HUES6 (cell line): ENCODE measurements around the gene UIMC1.
"Not testable (repeated sequence)": the region's sequence is repeated elsewhere in the genome, so short reads cannot be mapped to it uniquely, and the experiment has no call there.

ENCODE experiments used
- H3K27ac ChIP-seq: 2 replicates; pipeline ENCODE4 v1.7.0; 2013; ENCODE audit warnings: low read depth, mild to moderate bottlenecking, low read length, inconsistent platforms
- H3K27me3 ChIP-seq: 2 replicates; pipeline ENCODE4 v1.6.1; 2013; ENCODE audit warnings: low read length; ENCODE audit not compliant: control insufficient read depth, insufficient read depth
- H3K36me3 ChIP-seq: 2 replicates; pipeline ENCODE4 v1.6.1; 2013; ENCODE audit warnings: low read length; ENCODE audit not compliant: control insufficient read depth, insufficient read depth
- H3K4me1 ChIP-seq: 2 replicates; pipeline ENCODE4 v1.6.1; 2013; ENCODE audit warnings: low read length; ENCODE audit not compliant: control insufficient read depth, insufficient read depth
- H3K4me3 ChIP-seq: 2 replicates; pipeline ENCODE4 v1.5.1; 2013; ENCODE audit warnings: low read depth, low read length
- H3K9ac ChIP-seq: one replicate; pipeline ENCODE4 v1.6.1; 2013; ENCODE audit warnings: mild to moderate bottlenecking, low read length
- H3K9me3 ChIP-seq: 2 replicates; pipeline ENCODE4 v1.6.1; 2013; ENCODE audit warnings: low read depth, low read length; ENCODE audit not compliant: control insufficient read depth, insufficient read depth

The UIMC1 gene

GRCh38 chr5:177008716-177009115 is 2.1 kb upstream of the UIMC1 start:
- no peak overlapping the region for H3K4me3 ChIP-seq
- no peak overlapping the region for H3K9ac ChIP-seq
- no peaks in the 10 kb centered on the region for H3K9me3 ChIP-seq
- H3K27ac ChIP-seq: no peak overlapping the region
- no peaks in the 10 kb centered on the region for H3K36me3 ChIP-seq
- H3K27me3 ChIP-seq: no peaks in the 10 kb centered on the region
- peaks cover 11% of the 10 kb centered on the region; the same call in 1 of the 2 replicates for H3K4me1 ChIP-seq

DNA sequence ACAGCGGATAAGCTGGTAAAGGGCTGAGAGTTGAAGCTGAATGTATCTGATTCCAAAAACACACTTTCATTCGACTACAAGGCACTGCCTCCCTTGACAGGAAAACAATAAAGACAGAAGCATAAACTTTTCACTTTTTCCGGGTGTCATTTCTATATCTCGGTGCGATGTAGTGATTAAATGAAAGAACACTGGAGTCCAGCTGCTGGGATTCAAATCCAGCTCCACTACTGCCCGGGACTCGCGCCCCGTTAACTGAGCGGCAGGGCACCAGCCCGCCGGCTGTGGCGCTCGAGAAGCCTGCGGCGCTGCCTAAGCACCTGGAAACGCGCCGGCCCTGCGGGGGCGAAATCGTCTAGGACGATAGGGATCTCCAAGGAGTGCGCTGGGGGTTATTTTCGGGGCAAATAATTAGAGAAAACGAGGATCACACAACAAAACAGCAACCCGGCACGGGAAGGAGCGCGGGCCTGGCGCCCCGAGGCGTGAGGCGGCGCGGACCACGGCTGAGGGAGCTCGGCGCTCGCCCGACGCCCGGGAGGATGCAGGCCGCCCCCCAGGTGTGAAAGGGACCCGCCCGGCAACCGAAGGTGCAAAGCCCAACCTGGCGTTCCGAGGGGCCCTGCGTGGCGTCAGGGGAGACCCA is 837 bp downstream of the UIMC1 start:
- H3K27ac ChIP-seq: peak overlapping the region; percentile 89
- peaks cover 13% of the 10 kb centered on the region; the same call in 1 of the 2 replicates for H3K4me1 ChIP-seq
- peak overlapping the region; percentile 94 for H3K9ac ChIP-seq

DNA sequence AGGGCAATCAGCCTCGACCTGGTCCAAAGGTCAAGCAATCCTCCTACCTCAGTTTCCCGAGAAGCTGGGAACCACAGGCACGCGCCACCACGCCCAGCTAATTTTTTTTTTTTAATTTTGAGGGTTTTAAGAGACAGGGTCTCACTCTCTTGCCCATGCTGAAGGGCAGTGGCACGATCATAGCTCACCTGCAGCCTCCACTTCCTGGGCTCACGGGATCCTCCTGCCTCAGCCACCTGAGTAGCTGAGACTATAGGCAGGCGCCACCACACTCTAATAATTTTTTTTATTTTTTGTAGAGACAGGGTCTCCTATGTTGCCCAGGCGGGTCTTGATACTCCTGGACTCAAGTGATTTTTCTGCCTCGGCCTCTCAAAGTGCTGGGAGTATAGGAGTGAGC is 1.6 kb downstream of the UIMC1 start:
- H3K36me3 ChIP-seq: no peaks in the 10 kb centered on the region
- no peaks in the 10 kb centered on the region for H3K27me3 ChIP-seq
- peak overlapping the region; percentile 90 for H3K4me3 ChIP-seq
- peaks cover 13% of the 10 kb centered on the region; the same call in 1 of the 2 replicates for H3K4me1 ChIP-seq
- no peaks in the 10 kb centered on the region for H3K9me3 ChIP-seq
- H3K27ac ChIP-seq: no peak overlapping the region
- H3K9ac ChIP-seq: no peak overlapping the region

More for the DNA sequence above, 837 bp downstream of the UIMC1 start:
- Histone ChIP-seq H3K4me3 (peak overlapping the region; percentile 90), H3K36me3 (no peaks in the 10 kb centered on the region), H3K27me3 (no peaks in the 10 kb centered on the region), H3K9me3 (no peaks in the 10 kb centered on the region)

DNA sequence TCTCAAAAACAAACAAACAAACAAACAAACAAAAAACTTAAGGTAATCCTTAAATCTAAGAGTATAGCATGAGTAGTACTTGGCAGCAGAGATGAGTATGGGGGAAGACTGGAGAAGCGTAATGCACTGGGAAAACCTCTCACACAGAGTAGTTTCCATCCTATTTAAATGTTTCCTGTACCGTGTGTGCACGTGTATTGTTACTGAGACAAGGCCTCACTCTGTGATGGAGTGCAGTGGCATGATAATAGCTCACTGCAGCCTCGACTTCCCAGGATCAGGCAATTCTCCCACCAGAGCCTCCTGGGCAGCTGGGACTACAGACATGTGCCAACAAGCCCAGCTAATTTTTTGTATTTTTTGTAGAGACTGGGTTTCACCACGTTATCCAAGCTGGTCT is 2.9 kb downstream of the UIMC1 start:
- H3K9me3 ChIP-seq: no peaks in the 10 kb centered on the region; the same call in 1 of the 2 replicates
- H3K27me3 ChIP-seq: no peaks in the 10 kb centered on the region
- no peaks in the 10 kb centered on the region for H3K36me3 ChIP-seq
- H3K4me3 ChIP-seq: no peak overlapping the region
- peaks cover 13% of the 10 kb centered on the region; the same call in 1 of the 2 replicates for H3K4me1 ChIP-seq
- H3K27ac ChIP-seq: peak overlapping the region; percentile 30; the same call in 1 of the 2 replicates
- H3K9ac ChIP-seq: no peak overlapping the region

GRCh38 chr5:176999526-176999925 is 7.1 kb downstream of the UIMC1 start:
- H3K27me3 ChIP-seq, H3K4me3 ChIP-seq, H3K36me3 ChIP-seq, H3K4me1 ChIP-seq, H3K27ac ChIP-seq, H3K9ac ChIP-seq: not testable (repeated sequence)
- peaks cover 10% of the 10 kb centered on the region; the same call in 1 of the 2 replicates for H3K9me3 ChIP-seq

- H3K36me3 ChIP-seq: peaks cover 7% of the 10 kb centered on the region; the same call in 1 of the 2 replicates
- H3K27me3 ChIP-seq: no peaks in the 10 kb centered on the region
- H3K9ac ChIP-seq: no peak overlapping the region
- peaks cover 3% of the 10 kb centered on the region; the same call in 1 of the 2 replicates for H3K4me1 ChIP-seq
- no peak overlapping the region for H3K27ac ChIP-seq
- peaks cover 17% of the 10 kb centered on the region; the same call in 1 of the 2 replicates for H3K9me3 ChIP-seq
- no peak overlapping the region for H3K4me3 ChIP-seq
Measured at GRCh38 chr5:176998828-176999227, 7.8 kb downstream of the UIMC1 start.

- Histone ChIP-seq H3K27me3 (no peaks in the 10 kb centered on the region), H3K9me3 (peaks cover 21% of the 10 kb centered on the region; the same call in 1 of the 2 replicates), H3K36me3 (peaks cover 7% of the 10 kb centered on the region), H3K4me3 (no peak overlapping the region), H3K9ac (no peak overlapping the region), H3K4me1 (no peaks in the 10 kb centered on the region), H3K27ac (no peak overlapping the region)
Measured at GRCh38 chr5:176996780-176997179, 9.8 kb downstream of the UIMC1 start.

- Histone ChIP-seq H3K9ac (no peak overlapping the region), H3K4me3 (no peak overlapping the region), H3K27ac (no peak overlapping the region), H3K36me3 (peaks cover 7% of the 10 kb centered on the region), H3K27me3 (no peaks in the 10 kb centered on the region), H3K9me3 (peaks cover 21% of the 10 kb centered on the region; the same call in 1 of the 2 replicates), H3K4me1 (no peaks in the 10 kb centered on the region)
Measured at GRCh38 chr5:176995896-176996767, 10.4 kb downstream of the UIMC1 start.

DNA sequence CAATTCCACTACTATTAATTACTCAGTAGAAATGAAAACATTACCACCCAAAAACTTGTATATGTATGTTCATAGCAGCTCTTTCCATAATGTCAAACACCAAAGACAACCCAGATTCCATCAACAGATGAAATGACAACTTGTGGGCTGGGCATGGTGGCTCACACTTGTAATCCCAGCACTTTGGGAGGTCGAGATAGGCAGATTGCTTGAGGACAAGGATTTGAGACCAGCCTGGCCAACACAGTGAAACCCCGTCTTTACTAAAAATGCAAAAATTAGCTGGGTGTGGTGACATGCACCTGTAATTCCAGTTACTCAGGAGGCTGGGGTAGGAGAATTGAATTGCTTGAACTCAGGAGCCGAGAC is 11.5 kb downstream of the UIMC1 start:
- no peak overlapping the region for H3K4me3 ChIP-seq

GRCh38 chr5:176994460-176995121 is 12.0 kb downstream of the UIMC1 start:
- Histone ChIP-seq H3K27ac (no peak overlapping the region), H3K27me3 (no peaks in the 10 kb centered on the region), H3K4me3 (no peak overlapping the region), H3K9ac (no peak overlapping the region), H3K9me3 (peaks cover 26% of the 10 kb centered on the region; the same call in 1 of the 2 replicates), H3K4me1 (no peaks in the 10 kb centered on the region), H3K36me3 (peaks cover 7% of the 10 kb centered on the region)

More for the DNA sequence above, 11.5 kb downstream of the UIMC1 start:
- H3K9ac ChIP-seq: no peak overlapping the region
- no peaks in the 10 kb centered on the region for H3K27me3 ChIP-seq
- peaks cover 23% of the 10 kb centered on the region; the same call in 1 of the 2 replicates for H3K9me3 ChIP-seq
- peaks cover 7% of the 10 kb centered on the region for H3K36me3 ChIP-seq
- no peaks in the 10 kb centered on the region for H3K4me1 ChIP-seq
- no peak overlapping the region for H3K27ac ChIP-seq
